NCI-H187 treated with DMSO at 0.1 percent for 48 hours (cell line): Measurements from ENCODE around the gene ADD2.
"Not testable (repeated sequence)": the region's sequence is repeated elsewhere in the genome, so short reads cannot be mapped to it uniquely, and the experiment has no call there.

Experiments used
- DNase-seq: peaks from one replicate; lab custom pipeline; 2025; lab: John Stamatoyannopoulos, UW

ADD2 gene, protein sequence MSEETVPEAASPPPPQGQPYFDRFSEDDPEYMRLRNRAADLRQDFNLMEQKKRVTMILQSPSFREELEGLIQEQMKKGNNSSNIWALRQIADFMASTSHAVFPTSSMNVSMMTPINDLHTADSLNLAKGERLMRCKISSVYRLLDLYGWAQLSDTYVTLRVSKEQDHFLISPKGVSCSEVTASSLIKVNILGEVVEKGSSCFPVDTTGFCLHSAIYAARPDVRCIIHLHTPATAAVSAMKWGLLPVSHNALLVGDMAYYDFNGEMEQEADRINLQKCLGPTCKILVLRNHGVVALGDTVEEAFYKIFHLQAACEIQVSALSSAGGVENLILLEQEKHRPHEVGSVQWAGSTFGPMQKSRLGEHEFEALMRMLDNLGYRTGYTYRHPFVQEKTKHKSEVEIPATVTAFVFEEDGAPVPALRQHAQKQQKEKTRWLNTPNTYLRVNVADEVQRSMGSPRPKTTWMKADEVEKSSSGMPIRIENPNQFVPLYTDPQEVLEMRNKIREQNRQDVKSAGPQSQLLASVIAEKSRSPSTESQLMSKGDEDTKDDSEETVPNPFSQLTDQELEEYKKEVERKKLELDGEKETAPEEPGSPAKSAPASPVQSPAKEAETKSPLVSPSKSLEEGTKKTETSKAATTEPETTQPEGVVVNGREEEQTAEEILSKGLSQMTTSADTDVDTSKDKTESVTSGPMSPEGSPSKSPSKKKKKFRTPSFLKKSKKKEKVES

GRCh38 chr2:70767699-70768589, at the start of gene ADD2:
Gene ADD2, minus strand, starts transcription at chr2:70768200. Its CDS starts 61,792 bp downstream, at chr2:70706408.
- no peak for DNase-seq

DNA sequence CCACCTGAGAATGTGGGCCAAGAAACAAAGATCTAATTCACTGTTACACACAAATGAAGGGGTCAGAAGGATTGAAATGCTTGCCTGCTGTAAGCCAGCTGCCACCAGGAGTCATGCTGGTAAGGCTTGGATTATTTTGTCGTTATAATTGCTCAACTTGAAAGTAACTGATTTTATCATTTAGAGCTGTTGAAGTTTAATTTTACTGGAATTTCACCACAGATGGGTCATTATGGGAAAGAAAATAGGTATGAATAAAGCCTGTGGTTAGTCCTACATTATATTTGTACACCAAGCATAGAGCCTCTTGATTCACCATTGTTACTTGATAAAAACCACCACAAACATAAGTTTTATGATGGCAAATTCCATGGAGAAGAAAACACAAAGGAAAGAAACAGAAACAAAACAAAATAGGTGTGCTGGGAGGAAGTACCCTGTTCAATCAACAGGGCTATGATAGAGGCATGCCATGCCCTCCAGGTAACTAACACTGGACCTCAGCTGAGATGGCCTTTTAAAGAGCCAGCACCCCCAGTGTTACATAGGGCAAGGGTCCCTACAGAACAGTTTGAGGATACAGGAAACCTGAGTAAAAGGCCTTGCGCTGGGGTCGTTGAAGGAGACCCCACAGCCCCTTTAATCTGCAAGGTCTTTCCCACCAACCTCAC, 49.4 kb upstream of the ADD2 start:
- DNase-seq, result no peak

GRCh38 chr2:70816726-70817125, 48.7 kb upstream of the ADD2 start:
- no peak for DNase-seq

DNA sequence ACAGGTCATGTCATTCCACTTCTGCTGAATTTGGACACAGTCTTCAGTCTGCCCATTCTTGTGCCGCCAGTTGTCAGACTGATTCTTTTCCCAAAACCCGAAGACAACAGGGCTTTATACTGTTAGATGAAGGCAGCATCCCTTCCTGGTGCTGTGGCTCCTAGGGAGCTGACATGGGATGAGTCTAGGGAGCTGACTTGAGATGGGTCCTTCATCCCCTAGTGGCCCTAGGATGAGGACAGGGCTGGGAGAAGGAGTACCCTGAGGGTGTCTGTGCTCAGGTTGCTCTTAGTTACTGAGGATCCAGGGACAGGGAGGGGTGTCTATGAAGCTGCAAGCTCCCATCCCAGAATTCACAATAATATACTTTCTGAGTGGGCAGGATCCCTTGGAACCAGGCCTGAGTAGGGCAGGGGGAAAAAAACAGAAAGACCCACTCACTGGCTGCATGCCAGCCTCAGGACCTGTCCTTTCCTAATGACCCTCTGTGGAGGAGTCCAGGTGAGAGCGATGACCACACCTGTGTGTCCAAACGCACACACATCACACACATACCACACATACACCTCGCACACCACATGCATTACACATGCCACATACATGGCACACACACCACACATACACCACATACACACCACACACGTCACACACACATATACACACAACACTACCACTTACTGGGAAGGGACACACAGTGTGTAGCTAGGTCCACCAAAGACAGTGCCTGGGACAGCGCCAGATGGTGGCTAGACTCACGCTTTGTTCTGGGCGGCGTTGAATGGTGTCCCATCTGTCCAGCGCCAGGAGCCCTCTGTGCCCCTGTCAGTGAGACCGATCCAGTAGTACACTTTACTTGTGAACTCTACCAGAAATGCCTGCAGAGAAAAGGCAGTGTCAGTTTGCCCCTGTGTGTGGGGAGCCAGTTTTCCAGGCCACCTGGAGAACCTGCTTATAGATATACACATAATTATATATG, 41.3 kb upstream of the ADD2 start:
- DNase-seq, result no peak

GRCh38 chr2:70807828-70808118, 39.8 kb upstream of the ADD2 start:
- DNase-seq, result no peak

DNA sequence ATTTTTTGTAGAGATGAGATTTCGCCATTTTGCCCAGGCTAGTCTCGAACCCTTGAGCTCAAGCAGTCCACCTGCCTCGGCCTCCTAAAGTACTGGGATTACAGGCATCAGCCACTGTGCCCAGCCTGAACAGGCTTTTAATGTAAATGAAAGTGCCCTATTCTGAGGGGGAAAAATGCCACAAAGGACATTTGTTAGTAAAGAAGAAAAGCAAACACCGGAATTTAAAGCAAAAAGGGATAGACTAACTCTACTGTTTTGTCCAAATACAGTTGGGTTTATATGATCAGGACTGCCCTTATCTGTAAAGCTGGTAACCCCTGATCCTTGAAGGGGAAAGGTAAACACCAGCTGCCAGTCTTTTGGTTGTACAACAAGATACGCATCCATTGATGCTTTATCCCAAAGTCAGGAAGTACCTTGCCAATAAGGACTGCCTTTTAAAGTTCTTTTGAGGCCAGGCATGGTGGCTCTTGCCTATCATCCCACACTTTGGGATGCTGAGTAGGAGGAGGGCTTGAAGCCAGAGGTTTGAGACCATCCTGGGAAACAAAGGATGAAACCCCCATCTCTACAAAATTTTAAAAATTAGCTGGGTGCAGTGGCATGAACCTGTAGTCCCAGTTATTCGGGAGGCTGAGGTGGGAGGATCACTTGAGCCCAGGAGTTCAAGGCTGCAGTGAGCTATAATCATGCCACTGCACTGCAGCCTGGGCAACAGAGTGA, 39.3 kb upstream of the ADD2 start:
- DNase-seq, result no peak

DNA sequence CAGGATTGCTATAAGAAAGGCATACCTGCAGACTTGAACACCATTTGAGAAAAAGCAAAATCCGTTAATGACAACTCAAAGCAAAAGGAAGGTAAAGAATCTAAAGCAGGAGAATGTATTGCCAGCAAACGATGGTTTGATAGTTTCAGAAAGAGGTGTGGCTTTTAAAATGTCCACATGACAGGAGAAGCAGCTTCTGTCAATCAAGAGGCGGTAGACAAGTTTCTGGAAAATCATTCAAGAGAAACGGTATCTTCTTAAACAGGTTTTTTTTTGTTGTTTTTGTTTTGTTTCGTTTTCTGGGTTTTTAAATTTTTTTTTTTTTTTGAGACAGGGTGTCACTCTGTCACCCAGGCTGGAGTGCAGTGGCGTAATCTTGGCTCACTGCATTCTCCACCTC, 38.6 kb upstream of the ADD2 start:
- no peak for DNase-seq

DNA sequence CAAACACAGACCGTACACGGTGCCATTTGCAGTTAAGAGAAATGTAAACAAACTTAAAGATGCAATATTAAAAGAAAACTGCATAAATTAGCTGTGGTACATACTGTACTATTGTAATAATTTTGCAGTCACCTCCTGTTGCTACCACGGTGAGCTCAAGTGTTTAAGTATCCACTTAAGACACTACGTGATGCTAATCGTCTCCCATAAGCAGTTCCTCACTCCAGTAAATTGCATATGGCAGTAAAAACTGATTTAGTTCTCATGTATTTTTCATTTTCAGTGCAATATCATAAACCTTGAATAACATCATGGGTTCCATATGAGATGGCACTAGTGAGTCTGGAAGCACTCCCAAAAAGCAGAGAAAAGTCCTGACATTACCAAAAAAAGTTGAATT, 38.0 kb upstream of the ADD2 start:
- DNase-seq, result peak; percentile 27

GRCh38 chr2:70801607-70802263, 33.7 kb upstream of the ADD2 start:
- no peak for DNase-seq

GRCh38 chr2:70799706-70800105, 31.7 kb upstream of the ADD2 start:
- DNase-seq, result no peak

GRCh38 chr2:70797996-70798395, 30.0 kb upstream of the ADD2 start:
- not testable (repeated sequence) for DNase-seq

DNA sequence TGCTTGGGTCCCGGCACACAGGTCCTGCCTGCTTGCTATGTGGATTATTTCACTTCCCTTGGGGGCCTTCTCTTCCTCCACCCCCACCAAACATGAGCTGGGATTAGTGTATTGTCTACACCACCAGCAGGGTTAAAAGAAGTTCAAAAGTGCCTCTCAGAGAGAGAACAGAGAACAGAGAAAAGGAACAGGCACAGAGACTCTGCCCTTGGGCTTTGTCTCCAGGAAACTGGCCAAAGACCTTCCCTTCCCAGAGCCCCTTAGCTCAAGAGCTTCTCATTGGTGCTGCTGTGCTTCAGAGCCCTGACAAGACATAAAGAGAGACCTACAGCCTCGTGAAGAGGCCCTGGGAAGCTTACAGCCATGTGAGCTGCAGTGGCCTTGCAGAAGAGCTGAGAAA, 29.5 kb upstream of the ADD2 start:
- no peak for DNase-seq

- no peak for DNase-seq
Observed at GRCh38 chr2:70796262-70796661, 28.3 kb upstream of the ADD2 start.

GRCh38 chr2:70795164-70795995, 27.4 kb upstream of the ADD2 start:
- no peak for DNase-seq

DNA sequence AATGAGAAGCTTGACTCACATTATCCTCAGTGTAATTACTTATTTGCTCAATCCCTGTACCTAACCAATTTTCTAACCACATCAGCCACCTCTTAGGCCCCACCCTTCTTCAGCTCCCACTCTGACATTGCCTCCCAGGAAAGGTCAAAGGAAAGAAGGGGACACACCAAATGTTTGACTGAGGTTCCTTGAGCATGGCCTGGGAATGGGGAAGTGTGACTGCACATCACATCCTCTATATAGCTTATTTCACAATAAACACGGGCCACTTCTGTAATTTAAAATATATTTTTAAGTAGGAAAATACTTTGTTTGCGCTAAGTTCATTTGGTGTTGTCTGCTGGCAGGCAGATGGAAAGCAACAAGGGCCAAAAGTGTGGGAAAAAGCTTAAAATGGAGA, 25.4 kb upstream of the ADD2 start:
- DNase-seq, result no peak

- no peak for DNase-seq
Observed at GRCh38 chr2:70790136-70790828, 22.3 kb upstream of the ADD2 start, which contains the start of gene FIGLA. Gene FIGLA, minus strand, starts transcription at chr2:70790643. Its CDS starts 5 bp downstream, at chr2:70790638.

GRCh38 chr2:70789304-70790135, 21.5 kb upstream of the ADD2 start:
- DNase-seq, result peak; percentile 3
